ENCODE measurements around the gene NOCT. TPM values are rescaled to one million over a fixed set of nuclear protein-coding genes. Genes with fewer than 3 reads are reported as not detected.
A peak's percentile ranks its signal among the peaks of the same experiment; 100 is the strongest.
"Not testable (repeated sequence)": the region's sequence is repeated elsewhere in the genome, so short reads cannot be mapped to it uniquely, and the experiment has no call there.

The NOCT gene
- polyA plus RNA-seq (2014; cell fraction: cytosol; rRNA removed) = 3.9 and 5.2 TPM in 2 replicates
- 2.9 and 4.3 TPM in 2 replicates for polyA plus RNA-seq (2014; cell fraction: nucleus; rRNA removed)

GRCh38 chr4:139015269-139015947 is at the start of gene NOCT:
Gene NOCT, plus strand, starts transcription at chr4:139015781. Its CDS starts 201 bp downstream, at chr4:139015982.
- DNase-seq (ENCODE audit: low spot score) = peak; percentile 90

- DNase-seq (ENCODE audit: low spot score) = no peak
Measured at GRCh38 chr4:138967313-138967712, 48.3 kb upstream of the NOCT start.

- no peak for DNase-seq (ENCODE audit: low spot score)
Measured at GRCh38 chr4:138972956-138973801, 42.4 kb upstream of the NOCT start.

- no peak for DNase-seq (ENCODE audit: low spot score)
Measured at GRCh38 chr4:138975225-138975624, 40.4 kb upstream of the NOCT start.

- DNase-seq (ENCODE audit: low spot score) = no peak
Measured at GRCh38 chr4:138976526-138976925, 39.1 kb upstream of the NOCT start.

GRCh38 chr4:138977524-138977923 is 38.1 kb upstream of the NOCT start:
- DNase-seq (ENCODE audit: low spot score) = no peak

- no peak for DNase-seq (ENCODE audit: low spot score)
Measured at GRCh38 chr4:138978028-138978585, 37.5 kb upstream of the NOCT start.

- no peak for DNase-seq (ENCODE audit: low spot score)
Measured at GRCh38 chr4:138978600-138978999, 37.0 kb upstream of the NOCT start.

GRCh38 chr4:138979742-138980141 is 35.8 kb upstream of the NOCT start:
- DNase-seq (ENCODE audit: low spot score) = no peak

- no peak for DNase-seq (ENCODE audit: low spot score)
Measured at GRCh38 chr4:138981930-138982390, 33.6 kb upstream of the NOCT start.

GRCh38 chr4:138982754-138983153 is 32.8 kb upstream of the NOCT start:
- DNase-seq (ENCODE audit: low spot score) = no peak

- DNase-seq (ENCODE audit: low spot score) = no peak
Measured at GRCh38 chr4:138983690-138984089, 31.9 kb upstream of the NOCT start.

- no peak for DNase-seq (ENCODE audit: low spot score)
Measured at GRCh38 chr4:138984647-138985046, 30.9 kb upstream of the NOCT start.

GRCh38 chr4:138992676-138993075 is 22.9 kb upstream of the NOCT start:
- DNase-seq (ENCODE audit: low spot score) = no peak

- DNase-seq (ENCODE audit: low spot score) = no peak
Measured at GRCh38 chr4:138996090-138996489, 19.5 kb upstream of the NOCT start.

- DNase-seq (ENCODE audit: low spot score) = no peak
Measured at GRCh38 chr4:138999666-139000065, 15.9 kb upstream of the NOCT start.

GRCh38 chr4:139000134-139000533 is 15.4 kb upstream of the NOCT start:
- not testable (repeated sequence) for DNase-seq (ENCODE audit: low spot score)

- DNase-seq (ENCODE audit: low spot score) = not testable (repeated sequence)
Measured at GRCh38 chr4:139001430-139001829, 14.2 kb upstream of the NOCT start.

- not testable (repeated sequence) for DNase-seq (ENCODE audit: low spot score)
Measured at GRCh38 chr4:139003668-139004067, 11.9 kb upstream of the NOCT start.

GRCh38 chr4:139005774-139006173 is 9.8 kb upstream of the NOCT start:
- no peak for DNase-seq (ENCODE audit: low spot score)

- no peak for DNase-seq (ENCODE audit: low spot score)
Measured at GRCh38 chr4:139007640-139008039, 7.9 kb upstream of the NOCT start.

GRCh38 chr4:139008278-139008677 is 7.3 kb upstream of the NOCT start:
- DNase-seq (ENCODE audit: low spot score) = not testable (repeated sequence)

Measured in SK-N-DZ (cell line).